IPS-18c (cell line): ENCODE results near the gene ACOT13.
A peak's percentile ranks its signal among the peaks of the same experiment; 100 is the strongest.
"Not testable (repeated sequence)": the region's sequence is repeated elsewhere in the genome, so short reads cannot be mapped to it uniquely, and the experiment has no call there.

Experiments used
- H3K4me3 ChIP-seq: 2 replicates; pipeline ENCODE4 v1.7.0; 2013; ENCODE audit warnings: low read depth, mild to moderate bottlenecking, low read length, moderate library complexity; ENCODE audit not compliant: insufficient read depth
- H3K9me3 ChIP-seq: one replicate; pipeline ENCODE4 v1.6.1; 2013; ENCODE audit warnings: mild to moderate bottlenecking, low read length, moderate library complexity; ENCODE audit not compliant: control insufficient read depth, insufficient read depth

ACOT13 gene

GRCh38 chr6:24658573-24659560 is 8.0 kb upstream of the ACOT13 start:
- Histone ChIP-seq H3K9me3 (no peaks in the 10 kb centered on the region), H3K4me3 (no peak overlapping the region)

- Histone ChIP-seq H3K4me3 (no peak overlapping the region), H3K9me3 (no peaks in the 10 kb centered on the region)
Observed at GRCh38 chr6:24659561-24659960, 7.3 kb upstream of the ACOT13 start.

- no peaks in the 10 kb centered on the region for H3K9me3 ChIP-seq
- H3K4me3 ChIP-seq = no peak overlapping the region
Observed at GRCh38 chr6:24660105-24660504, 6.8 kb upstream of the ACOT13 start.

- H3K4me3 ChIP-seq, H3K9me3 ChIP-seq: not testable (repeated sequence)
Observed at GRCh38 chr6:24661759-24662158, 5.1 kb upstream of the ACOT13 start.

GRCh38 chr6:24662236-24662635 is 4.6 kb upstream of the ACOT13 start:
- H3K9me3 ChIP-seq = no peaks in the 10 kb centered on the region
- H3K4me3 ChIP-seq = no peak overlapping the region

GRCh38 chr6:24663189-24663588 is 3.7 kb upstream of the ACOT13 start:
- Histone ChIP-seq H3K9me3 (no peaks in the 10 kb centered on the region), H3K4me3 (no peak overlapping the region)

- no peaks in the 10 kb centered on the region for H3K9me3 ChIP-seq
- H3K4me3 ChIP-seq = no peak overlapping the region
Observed at GRCh38 chr6:24664046-24664987, 2.6 kb upstream of the ACOT13 start.

- H3K4me3 ChIP-seq = peak overlapping the region; percentile 83
- H3K9me3 ChIP-seq = peaks cover 5% of the 10 kb centered on the region
Observed at GRCh38 chr6:24666097-24666640, 708 bp upstream of the ACOT13 start.

GRCh38 chr6:24667378-24667803 is 514 bp downstream of the ACOT13 start:
- Histone ChIP-seq H3K9me3 (peaks cover 5% of the 10 kb centered on the region), H3K4me3 (peak overlapping the region; percentile 83)

GRCh38 chr6:24668066-24668996 is 1.5 kb downstream of the ACOT13 start:
- peak overlapping the region; percentile 31; the same call in 1 of the 2 replicates for H3K4me3 ChIP-seq
- not testable (repeated sequence) for H3K9me3 ChIP-seq

- Histone ChIP-seq H3K9me3 (peaks cover 12% of the 10 kb centered on the region), H3K4me3 (no peak overlapping the region)
Observed at GRCh38 chr6:24668997-24669361, 2.1 kb downstream of the ACOT13 start.

- not testable (repeated sequence) for H3K4me3 ChIP-seq
- H3K9me3 ChIP-seq = peaks cover 20% of the 10 kb centered on the region
Observed at GRCh38 chr6:24670492-24670891, 3.6 kb downstream of the ACOT13 start.

GRCh38 chr6:24671077-24671476 is 4.2 kb downstream of the ACOT13 start:
- not testable (repeated sequence) for H3K4me3 ChIP-seq

GRCh38 chr6:24672620-24673182 is 5.8 kb downstream of the ACOT13 start:
- Histone ChIP-seq H3K9me3 (peaks cover 20% of the 10 kb centered on the region), H3K4me3 (no peak overlapping the region)

More at GRCh38 chr6:24671077-24671476, 4.2 kb downstream of the ACOT13 start:
- H3K9me3 ChIP-seq = peaks cover 20% of the 10 kb centered on the region

GRCh38 chr6:24673625-24674024 is 6.7 kb downstream of the ACOT13 start:
- H3K9me3 ChIP-seq = peaks cover 20% of the 10 kb centered on the region

GRCh38 chr6:24678792-24679352 is 12.0 kb downstream of the ACOT13 start:
- H3K4me3 ChIP-seq, H3K9me3 ChIP-seq: not testable (repeated sequence)

More at GRCh38 chr6:24673625-24674024, 6.7 kb downstream of the ACOT13 start:
- H3K4me3 ChIP-seq = no peak overlapping the region
